Loucy (cell line): Measurements from ENCODE around the gene HOXD8.

Source experiments
- H2AFZ ChIP-seq: fragments of 200-600 bp; sonication (generic); 2 replicates; pipeline ENCODE4 v1.6.0; 2016; ENCODE audit warnings: antibody characterized with exemption, mild to moderate bottlenecking, low read length, moderate library complexity
- H3F3A ChIP-seq: fragments of 200-600 bp; 2 replicates; pipeline ENCODE4 v1.6.0; 2016; ENCODE audit warnings: antibody characterized with exemption, low read depth, mild to moderate bottlenecking
- H3K27me3 ChIP-seq: fragments of 200-600 bp; sonication (generic); 2 replicates; pipeline ENCODE4 v1.6.1; 2014; ENCODE audit warnings: low read length, mild to moderate bottlenecking; ENCODE audit not compliant: insufficient read depth, poor library complexity, severe bottlenecking
- H3K36me3 ChIP-seq: fragments of 200-600 bp; sonication (generic); 2 replicates; pipeline ENCODE4 v1.6.1; 2016; ENCODE audit warnings: low read length; ENCODE audit not compliant: insufficient read depth
- H3K4me1 ChIP-seq: fragments of 200-600 bp; sonication (generic); 2 replicates; pipeline ENCODE4 v1.5.1; 2014; ENCODE audit warnings: low read length, mild to moderate bottlenecking; ENCODE audit not compliant: insufficient read depth, poor library complexity, severe bottlenecking
- H3K4me2 ChIP-seq: fragments of 200-600 bp; sonication (generic); 2 replicates; pipeline ENCODE4 v1.6.0; 2014; ENCODE audit warnings: antibody characterized with exemption, low read length, low read depth, mild to moderate bottlenecking; ENCODE audit not compliant: poor library complexity, severe bottlenecking
- H3K4me3 ChIP-seq: fragments of 200-600 bp; sonication (generic); 2 replicates; pipeline ENCODE4 v1.5.1; 2014; ENCODE audit warnings: low read length, mild to moderate bottlenecking, mixed read lengths; ENCODE audit not compliant: poor library complexity, severe bottlenecking
- H3K79me2 ChIP-seq: fragments of 200-600 bp; sonication (generic); 2 replicates; pipeline ENCODE4 v1.6.1; 2014; ENCODE audit warnings: low read length; ENCODE audit not compliant: insufficient read depth
- H3K9ac ChIP-seq: fragments of 200-600 bp; sonication (generic); 2 replicates; pipeline ENCODE4 v1.6.0; 2014; ENCODE audit warnings: mild to moderate bottlenecking, low read depth, low read length, moderate library complexity; ENCODE audit not compliant: poor library complexity, severe bottlenecking
- H3K9me2 ChIP-seq: fragments of 200-600 bp; sonication (generic); replicated peaks from 2 replicates; pipeline ENCODE4 v1.6.1; 2016; ENCODE audit warnings: low read depth, low read length, mixed read lengths
- H3K9me3 ChIP-seq: fragments of 200-600 bp; sonication (generic); 2 replicates; pipeline ENCODE4 v1.6.1; 2014; ENCODE audit warnings: mild to moderate bottlenecking, antibody characterized with exemption, low read length, low read depth; ENCODE audit not compliant: insufficient read depth
- H4K20me1 ChIP-seq: fragments of 200-600 bp; sonication (generic); 2 replicates; pipeline ENCODE4 v1.6.0; 2014; ENCODE audit warnings: antibody characterized with exemption, low read length, mild to moderate bottlenecking; ENCODE audit not compliant: insufficient read depth, poor library complexity, severe bottlenecking
- EZH2phosphoT487 ChIP-seq: fragments of 200-600 bp; IDR thresholded peaks from 2 replicates; pipeline ENCODE4 v1.6.1; 2018; ENCODE audit warnings: antibody characterized with exemption, mild to moderate bottlenecking, moderate library complexity, borderline replicate concordance
- TF ChIP-seq, protein P1 (sequence below): fragments of 200-600 bp; sonication (generic); conservative IDR thresholded peaks from 2 replicates; pipeline ENCODE4 v1.5.1; 2014; ENCODE audit warnings: mild to moderate bottlenecking, antibody characterized with exemption, low read length

HOXD8 gene

GRCh38 chr2:176120364-176121189 lies 8.9 kb upstream of the HOXD8 start:
- Histone ChIP-seq H3K4me3 (no peak overlapping the region), H4K20me1 (no peaks in the 10 kb centered on the region), H3K9me2 (no peaks in the 10 kb centered on the region), H3K9me3 (no peaks in the 10 kb centered on the region), H3K9ac (no peak overlapping the region), H2AFZ (no peak overlapping the region), H3K4me1 (peaks cover 4% of the 10 kb centered on the region), H3K36me3 (no peaks in the 10 kb centered on the region), H3F3A (no peaks in the 10 kb centered on the region), H3K4me2 (no peak overlapping the region), H3K27me3 (peaks cover 42% of the 10 kb centered on the region), H3K79me2 (no peaks in the 10 kb centered on the region)
- no peak for TF ChIP-seq EZH2phosphoT487
- TF ChIP-seq, protein P1, sequence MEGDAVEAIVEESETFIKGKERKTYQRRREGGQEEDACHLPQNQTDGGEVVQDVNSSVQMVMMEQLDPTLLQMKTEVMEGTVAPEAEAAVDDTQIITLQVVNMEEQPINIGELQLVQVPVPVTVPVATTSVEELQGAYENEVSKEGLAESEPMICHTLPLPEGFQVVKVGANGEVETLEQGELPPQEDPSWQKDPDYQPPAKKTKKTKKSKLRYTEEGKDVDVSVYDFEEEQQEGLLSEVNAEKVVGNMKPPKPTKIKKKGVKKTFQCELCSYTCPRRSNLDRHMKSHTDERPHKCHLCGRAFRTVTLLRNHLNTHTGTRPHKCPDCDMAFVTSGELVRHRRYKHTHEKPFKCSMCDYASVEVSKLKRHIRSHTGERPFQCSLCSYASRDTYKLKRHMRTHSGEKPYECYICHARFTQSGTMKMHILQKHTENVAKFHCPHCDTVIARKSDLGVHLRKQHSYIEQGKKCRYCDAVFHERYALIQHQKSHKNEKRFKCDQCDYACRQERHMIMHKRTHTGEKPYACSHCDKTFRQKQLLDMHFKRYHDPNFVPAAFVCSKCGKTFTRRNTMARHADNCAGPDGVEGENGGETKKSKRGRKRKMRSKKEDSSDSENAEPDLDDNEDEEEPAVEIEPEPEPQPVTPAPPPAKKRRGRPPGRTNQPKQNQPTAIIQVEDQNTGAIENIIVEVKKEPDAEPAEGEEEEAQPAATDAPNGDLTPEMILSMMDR, result no peak

DNA sequence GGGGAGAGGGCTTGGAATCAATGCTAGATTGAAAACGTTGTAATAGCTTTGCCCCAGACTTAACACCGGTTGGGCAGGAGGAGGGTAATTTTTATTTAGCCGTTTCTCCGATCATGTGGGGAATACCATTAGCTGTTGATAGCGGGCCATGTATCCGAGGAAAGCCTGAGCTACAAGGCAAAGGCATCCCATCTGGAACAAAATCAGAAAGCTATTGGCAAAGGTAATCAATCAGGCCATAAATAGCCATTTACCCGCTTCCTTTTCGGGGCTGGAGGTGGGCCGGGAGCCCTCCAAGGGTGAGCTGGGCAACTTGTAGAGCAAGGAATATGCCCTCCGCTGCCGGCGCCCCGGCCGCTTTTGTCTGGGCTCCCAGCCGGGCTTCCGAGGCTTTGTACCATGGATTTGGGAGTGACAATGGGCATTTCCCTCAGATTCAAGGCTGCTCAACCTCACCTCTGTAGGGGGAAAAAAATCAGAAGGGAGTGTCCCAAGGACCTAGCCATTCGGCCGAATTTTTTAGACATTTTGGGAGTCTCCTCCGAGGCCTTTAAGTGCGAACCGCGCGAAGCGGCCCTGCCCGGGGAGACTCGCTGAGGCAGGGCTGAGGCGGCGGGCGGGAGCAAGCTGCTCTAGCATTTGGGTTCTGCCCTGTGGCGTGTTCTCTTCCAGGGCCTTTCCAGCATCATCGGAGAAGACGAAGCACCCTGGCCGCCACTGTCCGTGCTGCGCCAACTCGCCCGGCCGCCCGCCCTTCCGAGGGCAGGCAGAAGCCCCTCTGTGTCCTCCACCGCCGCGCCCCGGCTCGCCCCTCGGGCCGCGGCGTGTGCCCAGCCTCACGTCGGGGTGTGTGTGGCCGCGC lies 8.1 kb upstream of the HOXD8 start:
- H3K4me1 ChIP-seq, result no peaks in the 10 kb centered on the region
- no peaks in the 10 kb centered on the region for H3K79me2 ChIP-seq
- no peak overlapping the region for H3K4me3 ChIP-seq
- no peak overlapping the region for H3K9ac ChIP-seq
- H3F3A ChIP-seq, result no peaks in the 10 kb centered on the region
- H3K27me3 ChIP-seq, result peaks cover 34% of the 10 kb centered on the region
- H2AFZ ChIP-seq, result no peak overlapping the region
- TF ChIP-seq EZH2phosphoT487, result no peak
- TF ChIP-seq, protein P1, result no peak
- H3K4me2 ChIP-seq, result no peak overlapping the region
- H4K20me1 ChIP-seq, result no peaks in the 10 kb centered on the region
- no peaks in the 10 kb centered on the region for H3K36me3 ChIP-seq
- H3K9me2 ChIP-seq, result no peaks in the 10 kb centered on the region
- no peaks in the 10 kb centered on the region for H3K9me3 ChIP-seq

- Histone ChIP-seq H2AFZ (no peak overlapping the region), H3K9me3 (no peaks in the 10 kb centered on the region), H3K4me1 (no peaks in the 10 kb centered on the region), H3K4me3 (no peak overlapping the region), H3K27me3 (peaks cover 27% of the 10 kb centered on the region), H3F3A (no peaks in the 10 kb centered on the region), H3K9me2 (no peaks in the 10 kb centered on the region), H3K79me2 (no peaks in the 10 kb centered on the region), H3K36me3 (no peaks in the 10 kb centered on the region), H3K9ac (no peak overlapping the region), H4K20me1 (no peaks in the 10 kb centered on the region), H3K4me2 (no peak overlapping the region)
- TF ChIP-seq, protein P1, result no peak
- no peak for TF ChIP-seq EZH2phosphoT487
Measured at GRCh38 chr2:176122052-176122682, 7.3 kb upstream of the HOXD8 start.
